DND-41 (cell line): ENCODE results near the gene ADCY2.

Experiments
- ATAC-seq: fragments of 200-7000 bp; cut with Tn5 transposase; 3 replicates; pipeline ENCODE4 v1.9.1; 2021; ENCODE audit warnings: low read depth; ENCODE audit not compliant: insufficient read depth
- DNase-seq: peaks from one replicate; pipeline ENCODE4 v3.0.0-alpha.2; 2020
- H2AFZ ChIP-seq: 2 replicates; pipeline ENCODE4 v1.6.0; 2012; ENCODE audit warnings: low read depth, low read length
- H3K27ac ChIP-seq: 2 replicates; pipeline ENCODE4 v1.5.1; 2012; ENCODE audit warnings: low read length, inconsistent platforms
- H3K27me3 ChIP-seq: fragments of 200-600 bp; sonication (generic); 2 replicates; pipeline ENCODE4 v1.6.0; 2012; ENCODE audit warnings: low read length, mild to moderate bottlenecking, inconsistent platforms; ENCODE audit not compliant: insufficient read depth, poor library complexity
- H3K36me3 ChIP-seq: 2 replicates; pipeline ENCODE4 v1.5.1; 2012; ENCODE audit warnings: low read length, inconsistent platforms; ENCODE audit not compliant: insufficient read depth
- H3K4me1 ChIP-seq: 2 replicates; pipeline ENCODE4 v1.5.1; 2012; ENCODE audit warnings: mild to moderate bottlenecking, low read length; ENCODE audit not compliant: insufficient read depth
- H3K4me2 ChIP-seq: 2 replicates; pipeline ENCODE4 v1.6.0; 2012; ENCODE audit warnings: mild to moderate bottlenecking, moderate library complexity, low read length, inconsistent platforms; ENCODE audit not compliant: insufficient read depth
- H3K4me3 ChIP-seq, 2 experiments: fragments of 200-600 bp in 1 of 2; shearing (Covaris generic) in 1 of 2; 2 replicates each; pipeline ENCODE4 v1.5.1; 2012 to 2016; ENCODE audit warnings: inconsistent platforms in 2 of 2, low read length in 2 of 2, mild to moderate bottlenecking in 2 of 2, low read depth in 1 of 2, moderate library complexity in 1 of 2
- H3K79me2 ChIP-seq: 2 replicates; pipeline ENCODE4 v1.6.0; 2012; ENCODE audit warnings: low read length, inconsistent platforms; ENCODE audit not compliant: insufficient read depth
- H3K9ac ChIP-seq: 2 replicates; pipeline ENCODE4 v1.6.0; 2012; ENCODE audit warnings: low read depth, mild to moderate bottlenecking, inconsistent platforms, low read length, moderate library complexity
- H3K9me3 ChIP-seq: 2 replicates; pipeline ENCODE4 v1.5.1; 2012; ENCODE audit warnings: low read length, moderate library complexity, mild to moderate bottlenecking, inconsistent platforms; ENCODE audit not compliant: insufficient read depth, severe bottlenecking
- H4K20me1 ChIP-seq: 2 replicates; pipeline ENCODE4 v1.6.0; 2012; ENCODE audit warnings: low read length; ENCODE audit not compliant: insufficient read depth
- CTCF ChIP-seq: IDR thresholded peaks from 2 replicates; pipeline ENCODE4 v1.5.1; 2012; ENCODE audit warnings: borderline replicate concordance, low read length, moderate library complexity, mild to moderate bottlenecking; ENCODE audit not compliant: poor library complexity, severe bottlenecking; ENCODE audit errors: extremely low read depth
- EZH2 ChIP-seq: IDR thresholded peaks from 3 replicates; pipeline ENCODE4 v1.6.1; 2012; ENCODE audit warnings: borderline replicate concordance, low read depth, mild to moderate bottlenecking, moderate library complexity, low read length, inconsistent platforms; ENCODE audit not compliant: severe bottlenecking

ADCY2 gene

GRCh38 chr5:7519564-7519963 lies 123.6 kb downstream of the ADCY2 start:
- Histone ChIP-seq H3K4me2 (no peak overlapping the region), H3K4me3 (no peak overlapping the region), H3K79me2 (no peaks in the 10 kb centered on the region), H4K20me1 (no peaks in the 10 kb centered on the region), H3K9me3 (no peaks in the 10 kb centered on the region), H3K27me3 (no peaks in the 10 kb centered on the region), H3K4me1 (no peaks in the 10 kb centered on the region), H2AFZ (no peak overlapping the region), H3K27ac (no peak overlapping the region), H3K36me3 (no peaks in the 10 kb centered on the region), H3K9ac (no peak overlapping the region)
- ATAC-seq (no peak), DNase-seq (no peak)
- no peak for TF ChIP-seq EZH2
- no peak for TF ChIP-seq CTCF

GRCh38 chr5:7529880-7530279 lies 133.9 kb downstream of the ADCY2 start:
- Histone ChIP-seq H3K9ac (no peak overlapping the region), H3K9me3 (no peaks in the 10 kb centered on the region), H3K36me3 (no peaks in the 10 kb centered on the region), H3K4me2 (no peak overlapping the region), H3K4me1 (no peaks in the 10 kb centered on the region), H3K79me2 (no peaks in the 10 kb centered on the region), H2AFZ (no peak overlapping the region), H3K27me3 (no peaks in the 10 kb centered on the region), H3K4me3 (no peak overlapping the region), H4K20me1 (no peaks in the 10 kb centered on the region), H3K27ac (no peak overlapping the region)
- DNase-seq (no peak), ATAC-seq (no peak)
- TF ChIP-seq EZH2 (no peak), CTCF (no peak)

- Histone ChIP-seq H3K27me3 (no peaks in the 10 kb centered on the region), H3K79me2 (no peaks in the 10 kb centered on the region), H3K4me3 (no peak overlapping the region), H3K4me2 (no peak overlapping the region), H3K9me3 (no peaks in the 10 kb centered on the region), H3K27ac (no peak overlapping the region), H2AFZ (no peak overlapping the region), H4K20me1 (no peaks in the 10 kb centered on the region), H3K36me3 (no peaks in the 10 kb centered on the region), H3K9ac (no peak overlapping the region), H3K4me1 (no peaks in the 10 kb centered on the region)
- no peak for DNase-seq
- no peak for ATAC-seq
- TF ChIP-seq EZH2 (no peak), CTCF (no peak)
Observed at GRCh38 chr5:7533941-7534340, 138.0 kb downstream of the ADCY2 start.

- TF ChIP-seq CTCF (no peak), EZH2 (no peak)
- Histone ChIP-seq H3K27me3 (no peaks in the 10 kb centered on the region), H3K9me3 (no peaks in the 10 kb centered on the region), H3K36me3 (no peaks in the 10 kb centered on the region), H3K4me2 (no peak overlapping the region), H2AFZ (no peak overlapping the region), H3K4me1 (no peaks in the 10 kb centered on the region), H3K79me2 (no peaks in the 10 kb centered on the region), H3K4me3 (no peak overlapping the region), H3K9ac (no peak overlapping the region), H3K27ac (no peak overlapping the region), H4K20me1 (no peaks in the 10 kb centered on the region)
- no peak for DNase-seq
- ATAC-seq = no peak
Observed at GRCh38 chr5:7534505-7534904, 138.6 kb downstream of the ADCY2 start.
